ENCODE measurements around the gene DUS3L.
A peak's percentile ranks its signal among the peaks of the same experiment; 100 is the strongest.

Gene DUS3L

GRCh38 chr19:5790559-5791520 is at the start of gene DUS3L:
TSS of gene DUS3L (minus strand) at chr19:5791163. CDS start at chr19:5791141, 22 bp downstream.
- peak; percentile 93 to 94 for DNase-seq (ENCODE audit: low read depth in 2 of 2)

GRCh38 chr19:5839065-5840017 is 48.4 kb upstream of the DUS3L start, which contains the start of gene FUT6:
TSS of gene FUT6 (minus strand) at chr19:5839702. CDS start at chr19:5832567, 7,135 bp downstream.
- DNase-seq (ENCODE audit: low read depth in 2 of 2): no peak

GRCh38 chr19:5838353-5839064 is 47.5 kb upstream of the DUS3L start:
- no peak for DNase-seq (ENCODE audit: low read depth in 2 of 2)

- DNase-seq (ENCODE audit: low read depth in 2 of 2): no peak
Observed at GRCh38 chr19:5837761-5838352, 46.9 kb upstream of the DUS3L start.

- DNase-seq (ENCODE audit: low read depth in 2 of 2): no peak
Observed at GRCh38 chr19:5832527-5833216, 41.7 kb upstream of the DUS3L start.

- DNase-seq (ENCODE audit: low read depth in 2 of 2): no peak
Observed at GRCh38 chr19:5832061-5832460, 41.1 kb upstream of the DUS3L start.

GRCh38 chr19:5831159-5831558 is 40.2 kb upstream of the DUS3L start:
- no peak for DNase-seq (ENCODE audit: low read depth in 2 of 2)

GRCh38 chr19:5829567-5830310 is 38.8 kb upstream of the DUS3L start:
- no peak for DNase-seq (ENCODE audit: low read depth in 2 of 2)

- peak in 1 of 2 donors; percentile 32 for DNase-seq (ENCODE audit: low read depth in 2 of 2)
Observed at GRCh38 chr19:5828661-5829566, 38.0 kb upstream of the DUS3L start.

GRCh38 chr19:5827891-5828660 is 37.1 kb upstream of the DUS3L start:
- peak; percentile 93 to 97 for DNase-seq (ENCODE audit: low read depth in 2 of 2)

- DNase-seq (ENCODE audit: low read depth in 2 of 2): no peak
Observed at GRCh38 chr19:5827342-5827890, 36.5 kb upstream of the DUS3L start.

GRCh38 chr19:5826531-5827341 is 35.8 kb upstream of the DUS3L start:
- no peak for DNase-seq (ENCODE audit: low read depth in 2 of 2)

GRCh38 chr19:5825178-5825577 is 34.2 kb upstream of the DUS3L start:
- no peak for DNase-seq (ENCODE audit: low read depth in 2 of 2)

- no peak for DNase-seq (ENCODE audit: low read depth in 2 of 2)
Observed at GRCh38 chr19:5824751-5825150, 33.8 kb upstream of the DUS3L start.

GRCh38 chr19:5823579-5824281 is 32.8 kb upstream of the DUS3L start:
- DNase-seq (ENCODE audit: low read depth in 2 of 2): no peak

- DNase-seq (ENCODE audit: low read depth in 2 of 2): no peak
Observed at GRCh38 chr19:5822181-5822844, 31.4 kb upstream of the DUS3L start.
